GM21526 (cell line): ENCODE measurements around the gene NPC1L1.
A peak's percentile ranks its signal among the peaks of the same experiment; 100 is the strongest.
"Not testable (repeated sequence)": the region's sequence is repeated elsewhere in the genome, so short reads cannot be mapped to it uniquely, and the experiment has no call there.

Source experiments
- ATAC-seq: cut with Tn5 transposase; IDR thresholded peaks from one replicate; pipeline ENCODE4 v1.9.1; 2021; ENCODE audit warnings: moderate library complexity; ENCODE audit not compliant: unreplicated experiment, low FRiP score

Gene NPC1L1

GRCh38 chr7:44512736-44513135, 28.4 kb downstream of the NPC1L1 start:
- ATAC-seq: no peak

- ATAC-seq: no peak
Observed at GRCh38 chr7:44511863-44512468, 29.2 kb downstream of the NPC1L1 start.

DNA sequence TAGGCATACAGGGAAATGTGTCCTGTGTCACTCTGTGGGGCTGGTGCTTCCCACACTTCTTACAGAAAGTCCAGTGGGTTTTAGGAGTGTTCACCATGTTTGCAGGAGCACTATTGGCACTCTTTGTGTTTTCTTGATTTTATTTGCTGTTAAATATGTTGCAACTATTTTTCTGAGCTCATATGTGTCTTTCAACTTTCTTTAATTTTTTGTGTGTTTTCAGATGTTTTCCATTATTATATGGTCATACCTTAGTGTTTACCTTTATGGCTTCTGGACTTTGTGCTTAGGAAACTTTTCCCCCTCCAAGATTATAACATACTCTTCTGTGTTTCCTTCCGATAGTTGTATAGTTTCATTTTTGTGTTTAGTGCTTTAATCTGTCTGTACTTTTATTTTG, 29.9 kb downstream of the NPC1L1 start:
- ATAC-seq: no peak

DNA sequence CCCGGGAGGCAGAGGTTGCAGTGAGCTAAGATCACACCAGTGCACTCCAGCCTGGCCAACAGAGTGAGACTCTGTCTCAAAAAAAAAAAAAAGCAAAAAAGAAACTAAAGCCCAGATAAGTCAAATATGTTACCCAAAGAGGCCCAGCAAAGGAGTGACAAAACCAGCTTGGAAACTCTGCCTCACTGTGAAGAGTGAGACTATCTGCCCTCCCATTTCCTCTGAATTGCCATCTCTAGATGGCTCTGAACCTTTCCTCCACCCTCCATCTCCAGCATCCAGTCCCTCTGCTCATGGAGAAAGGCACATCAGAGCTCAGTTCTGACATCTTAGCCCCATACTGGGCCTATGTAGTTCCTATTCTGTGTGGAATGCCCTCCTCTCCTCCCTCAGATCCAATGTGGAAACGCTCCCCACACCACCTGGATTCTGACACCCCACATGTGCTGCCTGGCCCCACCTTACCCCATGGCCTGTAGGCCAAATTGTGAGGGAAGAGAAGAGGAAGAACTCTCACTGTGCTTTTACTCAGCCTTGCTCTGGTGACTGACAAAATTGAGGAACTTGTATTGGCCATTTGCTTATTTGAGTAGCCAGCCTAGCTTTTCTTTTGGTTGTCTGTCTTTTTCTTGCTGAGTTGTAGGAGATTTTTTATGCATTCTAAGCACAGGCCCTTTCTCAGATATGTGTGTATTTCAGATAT, 32.7 kb downstream of the NPC1L1 start:
- ATAC-seq: no peak

- ATAC-seq: not testable (repeated sequence)
Observed at GRCh38 chr7:44506592-44507288, 34.4 kb downstream of the NPC1L1 start.

DNA sequence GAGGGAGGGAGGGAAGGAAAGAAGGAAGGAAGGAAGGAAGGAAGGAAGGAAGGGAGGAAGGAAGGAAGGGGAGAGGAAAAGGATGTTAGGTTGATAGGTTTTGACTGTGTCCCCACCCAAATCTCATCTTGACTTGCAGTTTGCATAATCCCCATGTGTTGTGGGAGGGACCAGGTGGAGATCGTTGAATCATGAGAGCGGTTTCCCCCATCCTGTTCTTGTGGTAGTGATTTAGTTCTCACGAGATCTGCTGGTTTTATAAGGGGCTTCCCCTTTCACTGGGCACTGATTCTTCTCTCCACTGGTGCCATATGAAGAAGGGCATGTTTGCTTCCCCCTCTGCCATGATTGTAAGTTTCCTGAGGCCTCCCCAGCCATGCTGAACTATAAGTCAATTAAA, 35.5 kb downstream of the NPC1L1 start:
- ATAC-seq: no peak

GRCh38 chr7:44498230-44498954, 42.7 kb downstream of the NPC1L1 start:
- no peak for ATAC-seq

DNA sequence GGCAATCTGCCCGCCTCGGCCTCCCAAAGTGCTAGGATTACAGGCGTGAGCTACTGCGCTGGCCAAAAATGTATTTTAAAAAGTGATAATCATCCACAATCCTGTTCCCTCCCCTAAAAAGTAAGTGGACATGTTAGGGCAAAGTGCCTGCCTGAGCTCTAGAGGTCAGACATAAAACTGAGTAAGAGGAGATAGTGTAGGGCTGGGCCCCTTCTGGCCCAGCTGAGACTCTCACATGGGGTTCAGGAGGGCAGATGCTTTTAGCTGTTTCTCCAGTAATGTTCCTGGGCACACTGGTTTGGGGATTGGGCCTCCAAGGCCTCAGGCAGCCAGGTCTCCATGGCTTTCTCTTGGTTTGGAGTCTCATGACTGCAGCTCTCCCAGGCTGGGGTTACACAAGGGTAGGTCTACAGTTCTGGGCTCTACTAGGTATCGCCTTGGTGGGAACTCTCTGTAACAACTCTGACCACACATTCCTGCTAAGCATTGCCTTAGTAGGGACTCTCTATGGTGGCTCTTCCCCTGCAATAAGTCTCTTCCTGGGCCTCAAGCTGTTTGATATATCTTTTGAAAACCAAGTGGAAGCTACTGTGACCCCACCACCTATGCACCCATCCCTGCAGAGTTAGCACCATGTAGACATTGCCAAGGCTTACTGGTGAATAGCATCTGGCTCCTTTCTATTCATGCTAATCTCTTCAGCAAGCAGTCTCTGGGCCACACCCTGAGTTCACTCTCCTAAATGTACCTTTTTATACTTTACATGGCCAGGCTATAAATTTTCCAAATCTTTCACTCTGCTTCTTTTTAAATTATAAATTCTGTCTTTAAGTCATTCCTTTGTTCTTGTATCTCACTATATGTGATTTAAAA, 43.7 kb downstream of the NPC1L1 start:
- no peak for ATAC-seq

DNA sequence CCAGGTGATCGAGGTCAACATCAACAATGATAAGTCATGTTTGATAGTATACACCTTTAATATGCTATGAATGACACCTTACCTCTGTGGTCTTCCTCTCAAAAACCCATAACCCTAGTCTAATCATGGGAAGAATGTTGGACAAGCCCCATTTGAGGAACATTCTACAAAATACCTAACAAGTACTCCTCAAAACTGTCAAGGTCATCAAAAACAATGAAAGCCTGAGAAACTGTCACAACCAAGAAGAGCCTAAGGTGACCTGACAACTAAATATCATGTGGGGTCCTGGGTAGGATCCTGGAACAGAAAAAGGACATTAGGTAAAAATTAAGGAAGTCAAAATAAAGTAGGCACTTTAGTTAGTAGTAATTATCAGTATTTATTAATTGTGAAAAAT, 44.7 kb downstream of the NPC1L1 start:
- ATAC-seq: no peak

- ATAC-seq: no peak
Observed at GRCh38 chr7:44494960-44495359, 46.2 kb downstream of the NPC1L1 start.

DNA sequence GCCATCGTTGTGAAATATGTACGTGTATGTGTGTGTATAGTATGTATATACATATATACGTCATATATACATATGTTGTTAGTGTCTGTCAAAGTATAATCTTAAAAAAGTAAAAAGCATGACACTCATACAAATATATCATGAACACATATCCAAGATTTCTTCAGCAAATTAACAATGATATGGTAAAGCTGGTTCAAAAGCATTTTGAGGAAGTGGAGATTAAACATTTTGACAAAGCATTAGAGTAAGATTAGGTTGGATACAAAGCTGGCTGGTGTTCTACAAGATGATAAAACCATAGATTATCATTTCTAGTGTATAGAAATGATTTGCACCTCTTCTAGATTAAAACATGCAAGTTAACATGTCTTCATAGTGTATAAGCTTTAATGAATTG, 49.9 kb downstream of the NPC1L1 start:
- ATAC-seq: no peak

DNA sequence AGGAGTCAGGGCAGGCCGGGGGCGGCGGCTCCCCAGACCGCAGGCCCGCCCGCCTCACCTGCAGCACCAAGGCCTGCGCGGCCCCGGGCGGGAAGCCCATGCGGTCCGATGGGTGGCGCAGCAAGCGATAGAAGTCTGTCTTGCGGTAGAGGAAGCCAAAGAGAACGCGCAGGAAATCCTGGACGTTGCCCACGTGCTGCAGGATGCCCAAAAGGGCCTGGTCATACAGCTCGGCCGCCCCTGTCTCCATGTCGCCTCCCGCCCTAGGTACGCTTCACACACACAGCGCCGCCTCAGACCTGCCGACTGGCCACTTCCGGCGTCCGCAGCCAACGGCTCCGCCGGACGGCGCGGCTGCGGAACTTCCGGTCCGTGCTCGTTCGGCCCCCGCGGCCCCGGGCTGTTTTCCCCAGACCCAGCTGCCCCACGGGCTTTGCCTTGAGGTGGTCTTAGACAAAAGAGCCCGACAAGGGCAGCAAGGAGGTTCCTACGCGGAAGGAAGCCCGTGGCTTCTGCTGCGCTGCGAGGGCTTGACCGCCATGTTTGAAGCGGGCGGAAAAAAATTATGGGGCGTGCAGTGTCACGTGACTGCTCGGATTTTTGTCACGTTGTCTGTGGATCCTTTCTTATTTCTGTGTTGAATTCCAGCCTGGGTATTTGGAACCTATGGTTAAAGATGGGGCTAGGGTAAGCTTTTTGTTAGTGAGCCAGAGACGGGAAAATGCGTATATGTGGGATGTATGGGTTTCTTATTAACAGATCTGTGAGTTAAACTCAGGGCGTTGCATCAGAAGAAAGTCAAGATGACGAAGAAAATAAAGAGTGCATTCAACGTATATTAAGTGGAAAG, 50.6 kb downstream of the NPC1L1 start, which contains the start of gene NUDCD3:
NUDCD3 (minus strand) TSS at position 308 of the 850 bp plus-strand sequence; CDS start at position 250, 58 bp downstream.
- ATAC-seq: peak; percentile 93

- peak; percentile 26 for ATAC-seq
Observed at GRCh38 chr7:44489955-44490350, 51.2 kb downstream of the NPC1L1 start.

- no peak for ATAC-seq
Observed at GRCh38 chr7:44488955-44489354, 52.2 kb downstream of the NPC1L1 start.

DNA sequence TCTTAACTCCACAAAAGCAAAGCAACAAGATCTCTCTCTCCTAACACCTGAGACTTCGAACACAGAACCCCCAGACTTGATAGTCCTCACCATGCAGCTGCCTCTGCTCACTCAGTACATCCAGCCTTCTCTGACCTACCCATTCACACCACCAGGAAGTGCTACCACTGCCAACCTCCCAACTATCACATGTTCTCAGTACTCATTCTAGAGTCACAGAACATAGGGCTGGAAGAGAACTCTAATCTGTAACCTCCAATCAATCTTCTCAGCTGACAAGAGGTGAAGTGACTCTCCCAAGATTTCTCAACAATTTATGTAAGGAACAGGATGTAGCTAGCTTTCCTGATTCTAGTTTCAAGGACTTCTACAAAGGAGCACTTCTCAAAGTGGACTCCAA, 54.4 kb downstream of the NPC1L1 start:
- ATAC-seq: no peak

GRCh38 chr7:44486001-44486400, 55.1 kb downstream of the NPC1L1 start:
- no peak for ATAC-seq

DNA sequence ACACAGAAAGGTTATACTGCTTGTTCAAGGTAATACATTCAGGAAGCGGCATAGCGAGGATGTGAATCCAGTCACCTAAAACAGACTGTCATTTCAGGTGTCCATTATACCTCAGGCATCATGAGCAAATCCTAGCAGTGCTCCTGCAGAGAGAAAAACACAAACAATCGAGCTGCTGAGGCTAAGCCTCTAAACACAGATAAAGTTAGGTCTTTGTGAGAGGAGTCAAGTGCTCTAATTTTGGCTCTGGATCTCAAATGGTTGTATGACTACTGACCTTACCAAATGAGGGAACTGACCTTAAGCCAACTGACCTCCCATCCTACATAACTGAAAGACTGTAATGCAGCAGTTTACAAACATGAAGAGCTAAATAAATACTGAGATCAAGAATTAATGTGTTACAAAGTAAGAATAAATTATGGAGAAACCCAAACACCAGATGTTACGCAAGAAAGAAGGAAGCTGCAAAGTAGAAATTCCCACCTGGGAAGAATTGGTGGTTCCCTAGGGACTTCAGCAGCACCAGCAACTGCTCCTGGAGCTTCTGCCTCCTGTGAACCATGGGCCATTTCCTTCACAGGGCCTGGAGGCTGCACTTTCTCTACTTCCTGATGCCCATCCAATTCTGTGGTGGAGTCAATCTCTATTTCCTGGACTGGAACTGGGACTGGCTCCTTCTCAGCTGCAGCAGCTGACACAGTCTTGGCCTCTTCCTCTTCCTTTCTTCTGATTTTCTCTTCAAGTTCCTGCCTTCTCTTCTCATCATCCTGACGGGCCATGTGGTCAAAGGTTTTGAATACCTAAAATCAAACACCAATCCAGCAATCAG, 56.4 kb downstream of the NPC1L1 start:
- no peak for ATAC-seq
